ENCODE data around the gene KYAT1.

Gene KYAT1

GRCh38 chr9:128881884-128882676 is at the start of gene KYAT1, which contains the start of gene LRRC8A:
TSS of gene KYAT1 (minus strand) at chr9:128881950. CDS start at chr9:128845405, 36,545 bp downstream.
TSS of gene LRRC8A (plus strand) at chr9:128882133. CDS start at chr9:128907165, 25,032 bp downstream.
- peak; percentile 97 for DNase-seq (ENCODE audit: low read depth)
- H3K4me3 ChIP-seq (ENCODE audit: low read depth, low read length): peak within 1 kb of the TSS; percentile 89
- TF ChIP-seq POLR2A (IDR thresholded peaks at IDR 0.05; ENCODE audit: extremely low read depth, insufficient read length) (peak; percentile 69), MYC (IDR thresholded peaks at IDR 0.05; ENCODE audit: low read depth, low read length) (peak; percentile 49; the same call in 1 of the 2 replicates), CTCF (IDR thresholded peaks at IDR 0.05; ENCODE audit: low read depth, low read length) (no peak), MAX (IDR thresholded peaks at IDR 0.05; ENCODE audit: low read depth, low read length) (peak; percentile 16; the same call in 1 of the 2 replicates)

- no peak overlapping the region for H3K4me3 ChIP-seq (ENCODE audit: low read depth, low read length)
- DNase-seq (ENCODE audit: low read depth): no peak
- TF ChIP-seq CTCF (IDR thresholded peaks at IDR 0.05; ENCODE audit: low read depth, low read length) (no peak), MAX (IDR thresholded peaks at IDR 0.05; ENCODE audit: low read depth, low read length) (no peak), POLR2A (IDR thresholded peaks at IDR 0.05; ENCODE audit: extremely low read depth, insufficient read length) (no peak), MYC (IDR thresholded peaks at IDR 0.05; ENCODE audit: low read depth, low read length) (no peak)
These were observed 47.8 kb upstream of the KYAT1 start for GRCh38 chr9:128929560-128929959.

- no peak overlapping the region for H3K4me3 ChIP-seq (ENCODE audit: low read depth, low read length)
- no peak for TF ChIP-seq MYC (IDR thresholded peaks at IDR 0.05; ENCODE audit: low read depth, low read length)
- TF ChIP-seq MAX (IDR thresholded peaks at IDR 0.05; ENCODE audit: low read depth, low read length): no peak
- TF ChIP-seq CTCF (IDR thresholded peaks at IDR 0.05; ENCODE audit: low read depth, low read length): no peak
- TF ChIP-seq POLR2A (IDR thresholded peaks at IDR 0.05; ENCODE audit: extremely low read depth, insufficient read length): no peak
- DNase-seq (ENCODE audit: low read depth): no peak
These were observed 46.9 kb upstream of the KYAT1 start for GRCh38 chr9:128928624-128929023.

- no peak overlapping the region for H3K4me3 ChIP-seq (ENCODE audit: low read depth, low read length)
- DNase-seq (ENCODE audit: low read depth): peak; percentile 49
- TF ChIP-seq CTCF (IDR thresholded peaks at IDR 0.05; ENCODE audit: low read depth, low read length) (peak; percentile 88), MAX (IDR thresholded peaks at IDR 0.05; ENCODE audit: low read depth, low read length) (no peak), POLR2A (IDR thresholded peaks at IDR 0.05; ENCODE audit: extremely low read depth, insufficient read length) (no peak), MYC (IDR thresholded peaks at IDR 0.05; ENCODE audit: low read depth, low read length) (no peak)
These were observed 46.1 kb upstream of the KYAT1 start for GRCh38 chr9:128927731-128928411.

GRCh38 chr9:128923493-128923883 is 41.7 kb upstream of the KYAT1 start:
- no peak overlapping the region for H3K4me3 ChIP-seq (ENCODE audit: low read depth, low read length)
- TF ChIP-seq MYC (IDR thresholded peaks at IDR 0.05; ENCODE audit: low read depth, low read length): no peak
- no peak for DNase-seq (ENCODE audit: low read depth)
